Cardiac fibroblast (primary cell): Measurements from ENCODE around the gene GPER1.

Experiments
- DNase-seq, 2 donors: peaks; one replicate each; pipeline versions ENCODE4 v3.0.0 to v3.0.0-alpha.2; 2010; ENCODE audit warnings: low read depth in 2 of 2
- H3K4me3 ChIP-seq, 2 donors: replicated peaks in 1 of 2; 1 replicate in 1 of 2; 2 replicates in 1 of 2; pipeline ENCODE4 v1.5.1; 2011; ENCODE audit warnings: low read depth in 2 of 2, low read length in 2 of 2, mild to moderate bottlenecking in 2 of 2, moderate library complexity in 1 of 2
- CTCF ChIP-seq: IDR thresholded peaks from one replicate; pipeline ENCODE4 v1.5.1; 2011; ENCODE audit warnings: low read depth, mild to moderate bottlenecking, low read length, inconsistent platforms

GPER1 gene

GRCh38 chr7:1058821-1059199 lies 29.1 kb upstream of the GPER1 start:
- TF ChIP-seq CTCF = no peak
- no peak overlapping the region for H3K4me3 ChIP-seq
- no peak for DNase-seq

GRCh38 chr7:1059200-1060091 lies 28.5 kb upstream of the GPER1 start:
- H3K4me3 ChIP-seq = no peak overlapping the region
- DNase-seq = peak in 1 of 2 donors; percentile 46

DNA sequence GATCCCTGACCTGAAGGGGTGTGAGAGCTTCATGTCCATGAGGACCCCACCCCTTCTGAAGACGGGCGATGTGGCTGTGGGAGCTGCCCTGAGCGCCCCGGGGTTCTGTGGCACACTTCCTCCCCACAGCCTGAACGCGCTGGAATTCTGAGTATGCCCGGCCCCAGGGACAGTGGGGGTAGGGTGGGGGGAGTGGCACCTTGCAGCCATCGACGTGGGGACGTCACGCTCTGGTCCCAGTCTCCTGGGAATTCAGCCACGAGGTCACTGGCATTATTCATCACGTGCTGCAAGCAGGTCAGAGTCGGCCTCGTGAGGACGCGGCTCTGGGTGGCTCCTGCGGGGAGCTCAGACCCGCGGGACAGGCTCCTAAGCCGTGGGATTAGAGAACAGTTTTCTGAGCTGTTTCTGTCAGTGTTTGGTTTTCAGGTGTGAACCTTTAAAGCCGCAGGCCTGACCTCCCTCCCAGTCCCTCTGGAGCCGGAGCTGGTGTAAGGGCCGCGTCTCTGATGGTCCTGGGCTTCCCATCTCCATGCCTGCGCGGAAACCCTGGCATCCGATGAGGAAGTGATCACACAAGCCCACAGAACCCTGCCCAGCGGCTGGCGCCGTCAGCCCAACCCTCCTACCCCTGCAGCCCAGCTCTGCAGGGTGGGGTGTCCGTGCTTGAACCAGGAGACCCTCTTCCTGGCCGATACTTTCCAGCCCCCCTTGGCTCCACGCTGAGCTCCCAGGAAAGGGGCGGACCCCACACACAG lies 27.4 kb upstream of the GPER1 start:
- TF ChIP-seq CTCF = no peak
- H3K4me3 ChIP-seq = no peak overlapping the region
- no peak for DNase-seq

More at GRCh38 chr7:1059200-1060091, 28.5 kb upstream of the GPER1 start:
- TF ChIP-seq CTCF = no peak

GRCh38 chr7:1061180-1061579 lies 26.7 kb upstream of the GPER1 start:
- H3K4me3 ChIP-seq = no peak overlapping the region
- no peak for TF ChIP-seq CTCF
- no peak for DNase-seq

DNA sequence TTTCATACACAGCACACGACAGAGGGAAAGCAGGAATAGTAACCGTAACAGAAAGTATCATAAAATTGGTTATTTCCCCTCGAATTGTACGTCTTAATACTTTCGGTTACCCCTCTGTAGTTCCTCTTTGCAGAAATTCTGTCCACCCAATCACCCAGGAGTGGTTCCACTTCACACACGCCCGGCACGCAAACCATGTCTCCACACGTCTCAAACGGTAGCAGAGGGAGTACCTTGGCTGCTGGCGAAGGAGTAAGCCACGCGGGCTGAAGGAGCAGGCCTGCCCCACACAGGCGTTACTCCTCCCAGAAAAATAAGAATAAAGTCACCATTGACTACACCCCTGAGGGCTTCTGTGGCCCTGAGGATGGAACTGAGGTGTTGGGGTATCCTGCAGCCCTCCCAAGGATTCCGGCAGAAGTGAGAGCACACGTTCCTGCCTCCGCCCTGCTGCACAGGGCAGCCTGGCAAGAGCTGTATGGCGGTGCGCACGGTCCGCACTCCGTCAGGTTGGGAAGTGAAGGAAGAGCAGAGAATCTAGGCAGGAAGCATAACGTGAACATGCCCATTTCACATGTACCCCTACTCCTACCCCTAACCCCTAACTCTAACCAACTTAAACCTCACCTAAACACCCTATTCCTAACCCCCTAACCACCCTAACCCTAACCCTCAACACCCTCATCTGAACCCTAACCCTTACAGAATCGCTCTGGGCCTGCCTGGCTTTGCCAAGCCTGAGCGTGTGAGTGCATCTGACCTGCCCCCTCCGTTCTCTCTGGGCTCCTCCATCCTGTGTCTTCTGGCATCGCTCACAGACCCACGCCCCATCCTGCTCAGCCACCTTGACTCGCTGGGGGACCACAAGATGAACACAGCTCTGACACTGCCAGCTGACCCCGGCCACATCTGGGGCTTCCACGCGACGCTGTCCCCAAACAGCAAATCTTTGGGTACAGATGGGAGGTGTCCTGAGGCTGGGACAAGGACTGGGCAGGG lies 25.3 kb upstream of the GPER1 start:
- DNase-seq = no peak
- no peak for TF ChIP-seq CTCF

DNA sequence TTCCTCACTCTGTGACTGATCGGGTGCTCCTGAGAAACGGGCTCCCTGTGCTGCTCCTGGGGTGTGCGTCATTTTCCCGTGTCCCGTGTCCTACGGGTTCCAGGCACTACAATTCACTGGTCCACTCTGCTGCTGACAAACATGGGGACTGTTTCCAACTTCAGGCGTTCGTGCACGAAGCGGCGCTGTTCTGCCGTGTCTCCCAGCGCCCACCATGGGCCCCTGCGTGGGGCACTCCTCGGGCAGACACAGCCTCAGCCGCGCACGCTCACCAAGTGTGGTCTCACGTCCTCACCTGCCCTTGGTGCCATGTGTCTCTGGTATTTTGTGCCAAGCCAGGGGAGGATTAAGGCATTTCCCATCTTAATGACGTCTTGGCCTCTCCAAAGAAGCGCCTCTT lies 24.6 kb upstream of the GPER1 start:
- no peak for DNase-seq
- H3K4me3 ChIP-seq = no peak overlapping the region
- no peak for TF ChIP-seq CTCF

More for the DNA sequence above, 25.3 kb upstream of the GPER1 start:
- H3K4me3 ChIP-seq = no peak overlapping the region
